Measurements from ENCODE around the gene GULP1. TPM values are rescaled to one million over a fixed set of nuclear protein-coding genes. Genes with fewer than 3 reads are reported as not detected.

The GULP1 gene
- total RNA-seq, 1 donor from 2014 or later, result 27.6 TPM

- Histone ChIP-seq H3K27me3 (ENCODE audit: low read depth) (no peaks in the 10 kb centered on the region), H3K4me3 (no peak overlapping the region), H3K36me3 (no peaks in the 10 kb centered on the region), H3K9me3 (peaks cover 15% of the 10 kb centered on the region), H3K4me1 (no peaks in the 10 kb centered on the region), H3K27ac (no peak overlapping the region)
- intact Hi-C loops (cut with DNase I), result no loop called here
- no peak for TF ChIP-seq CTCF (IDR thresholded peaks at IDR 0.05)
- ATAC-seq (no peak), DNase-seq (no peak)
These were observed 112.0 kb downstream of the GULP1 start for GRCh38 chr2:188403676-188404075.

- DNase-seq (no peak), ATAC-seq (peak in 1 of 2 donors; percentile 55)
- H3K36me3 ChIP-seq, result no peaks in the 10 kb centered on the region
- H3K4me1 ChIP-seq, result no peaks in the 10 kb centered on the region
- no peak overlapping the region for H3K4me3 ChIP-seq
- no peak for TF ChIP-seq CTCF (IDR thresholded peaks at IDR 0.05)
- H3K27ac ChIP-seq, result no peak overlapping the region
- H3K27me3 ChIP-seq (ENCODE audit: low read depth), result no peaks in the 10 kb centered on the region
- intact Hi-C loops (cut with DNase I), result no loop called here
- peaks cover 15% of the 10 kb centered on the region for H3K9me3 ChIP-seq
These were observed 112.8 kb downstream of the GULP1 start for GRCh38 chr2:188404341-188405004.

GRCh38 chr2:188406414-188406813 lies 114.7 kb downstream of the GULP1 start:
- intact Hi-C loops (cut with DNase I), result no loop called here
- Histone ChIP-seq H3K4me1 (no peaks in the 10 kb centered on the region), H3K27me3 (ENCODE audit: low read depth) (no peaks in the 10 kb centered on the region), H3K36me3 (no peaks in the 10 kb centered on the region), H3K27ac (no peak overlapping the region), H3K4me3 (no peak overlapping the region), H3K9me3 (peaks cover 18% of the 10 kb centered on the region)
- no peak for TF ChIP-seq CTCF (IDR thresholded peaks at IDR 0.05)
- no peak for ATAC-seq
- no peak for DNase-seq

GRCh38 chr2:188410504-188411235 lies 119.0 kb downstream of the GULP1 start:
- DNase-seq, result no peak
- peaks cover 3% of the 10 kb centered on the region for H3K4me1 ChIP-seq
- no peak for TF ChIP-seq CTCF (IDR thresholded peaks at IDR 0.05)
- intact Hi-C loops (cut with DNase I), result no loop called here
- no peak for ATAC-seq
- no peaks in the 10 kb centered on the region for H3K27me3 ChIP-seq (ENCODE audit: low read depth)
- H3K9me3 ChIP-seq, result peaks cover 25% of the 10 kb centered on the region
- H3K36me3 ChIP-seq, result no peaks in the 10 kb centered on the region
- no peak overlapping the region for H3K4me3 ChIP-seq
- no peak overlapping the region for H3K27ac ChIP-seq

- Histone ChIP-seq H3K9me3 (peaks cover 11% of the 10 kb centered on the region), H3K4me3 (no peak overlapping the region), H3K27ac (no peak overlapping the region), H3K27me3 (ENCODE audit: low read depth) (no peaks in the 10 kb centered on the region), H3K4me1 (peaks cover 3% of the 10 kb centered on the region), H3K36me3 (no peaks in the 10 kb centered on the region)
- no peak for DNase-seq
- ATAC-seq, result no peak
- TF ChIP-seq CTCF (IDR thresholded peaks at IDR 0.05), result no peak
- intact Hi-C loops (cut with DNase I), result no loop called here
These were observed 120.5 kb downstream of the GULP1 start for GRCh38 chr2:188412190-188412589.

All from lower lobe of right lung (tissue), 2 donors.